Endodermal cell (in vitro differentiated cells): ENCODE measurements around the gene MLST8. TPM values are rescaled to one million over a fixed set of nuclear protein-coding genes. Genes with fewer than 3 reads are reported as not detected.

Experiments used
- DNase-seq: peaks from one replicate; pipeline ENCODE4 v3.0.0-alpha.2; 2017
- H3K27ac ChIP-seq: 2 replicates; pipeline ENCODE4 v1.5.1; 2013; ENCODE audit warnings: mild to moderate bottlenecking, low read depth, low read length, moderate library complexity
- H3K27me3 ChIP-seq: 2 replicates; pipeline ENCODE4 v1.6.1; 2013; ENCODE audit warnings: mild to moderate bottlenecking, low read length, moderate library complexity; ENCODE audit not compliant: insufficient read depth, control insufficient read depth, poor library complexity, severe bottlenecking
- H3K36me3 ChIP-seq: 2 replicates; pipeline ENCODE4 v1.7.0; 2013; ENCODE audit warnings: mild to moderate bottlenecking, low read length, moderate library complexity; ENCODE audit not compliant: control insufficient read depth, insufficient read depth
- H3K4me1 ChIP-seq: one replicate; pipeline ENCODE4 v1.7.0; 2013; ENCODE audit warnings: low read length; ENCODE audit not compliant: control insufficient read depth, insufficient read depth
- H3K4me3 ChIP-seq: 2 replicates; pipeline ENCODE4 v1.5.1; 2013; ENCODE audit warnings: mild to moderate bottlenecking, low read length, moderate library complexity
- H3K9ac ChIP-seq: 2 replicates; pipeline ENCODE4 v1.6.1; 2013; ENCODE audit warnings: mild to moderate bottlenecking, low read length, moderate library complexity; ENCODE audit not compliant: poor library complexity, severe bottlenecking; ENCODE audit errors: extremely low read depth
- H3K9me3 ChIP-seq: 2 replicates; pipeline ENCODE4 v1.6.1; 2013; ENCODE audit warnings: mild to moderate bottlenecking, low read length, moderate library complexity; ENCODE audit not compliant: control insufficient read depth
- H3K27ac Mint-ChIP-seq: 2 replicates; pipeline ENCODE4 v1.8.0; 2020; ENCODE audit warnings: mixed read lengths
- H3K27me3 Mint-ChIP-seq: 2 replicates; pipeline ENCODE4 v1.8.0; 2021; ENCODE audit warnings: mild to moderate bottlenecking, mixed read lengths; ENCODE audit not compliant: insufficient read depth
- H3K36me3 Mint-ChIP-seq: 2 replicates; pipeline ENCODE4 v1.8.0; 2020; ENCODE audit warnings: low read depth, mixed read lengths
- H3K4me1 Mint-ChIP-seq: 2 replicates; pipeline ENCODE4 v1.8.0; 2020; ENCODE audit warnings: mixed read lengths
- H3K4me3 Mint-ChIP-seq: 2 replicates; pipeline ENCODE4 v1.8.0; 2020; ENCODE audit warnings: mild to moderate bottlenecking, moderate library complexity, mixed read lengths
- H3K9me3 Mint-ChIP-seq: 2 replicates; pipeline ENCODE4 v1.8.0; 2020; ENCODE audit warnings: mild to moderate bottlenecking, mixed read lengths
- CTCF ChIP-seq: fragments of 200-600 bp; sonication (generic); conservative IDR thresholded peaks from 2 replicates; pipeline ENCODE4 v1.5.0; 2021; ENCODE audit warnings: antibody characterized with exemption, mild to moderate bottlenecking
- WGBS, 2 experiments: methylation state at CpG; one replicate each; pipeline versions ENCODE4 v1.1.5 to v1.1.7; 2013; ENCODE audit warnings: missing lambda C conversion rate in 2 of 2, mixed read lengths in 1 of 2; ENCODE audit not compliant: insufficient coverage in 1 of 2, insufficient read length in 1 of 2; 5-methylcytosine and 5-hydroxymethylcytosine counted together
- total RNA-seq, 2 donors: library from RNA; stranded (reverse); fragmentation: NEBNext Ultra II Directional in 1 of 2; extraction: Animal tissue kit (Norgen Biotek cat#: 25700) in 1 of 2; gene quantifications; 2 replicates in 1 of 2; 3 replicates in 1 of 2; pipeline ENCODE4 v1.2.1, GENCODE V29; 2021

MLST8 gene
- total RNA-seq, 2 donors from 2014 or later, result 60.3 to 70.8 TPM

DNA sequence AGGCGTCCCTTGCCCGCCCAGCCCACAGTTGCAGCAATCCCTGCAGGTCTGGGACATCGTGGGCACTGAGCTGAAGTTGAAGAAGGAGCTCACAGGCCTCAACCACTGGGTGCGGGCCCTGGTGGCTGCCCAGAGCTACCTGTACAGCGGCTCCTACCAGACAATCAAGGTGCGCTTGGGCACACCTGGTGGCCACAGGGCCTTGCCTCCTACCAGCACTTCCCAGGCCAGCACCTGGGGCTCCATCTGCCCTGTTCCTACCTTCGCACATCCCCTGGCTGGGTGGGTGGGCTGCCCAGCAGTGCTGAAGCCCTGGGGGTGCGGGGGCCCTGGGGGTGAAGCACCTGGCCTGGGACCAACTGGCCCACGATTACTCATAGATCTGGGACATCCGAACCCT lies 29.8 kb upstream of the MLST8 start:
- H3K4me3 Mint-ChIP-seq, result no peak overlapping the region
- no peak overlapping the region for H3K9ac ChIP-seq
- H3K36me3 Mint-ChIP-seq, result peaks cover 28% of the 10 kb centered on the region
- DNase-seq, result no peak
- H3K4me1 ChIP-seq, result no peaks in the 10 kb centered on the region
- no peaks in the 10 kb centered on the region for H3K4me1 Mint-ChIP-seq
- no peak for TF ChIP-seq CTCF
- WGBS, 2 experiments, result 95 to 96% methylated on average over 9 to 10 of the region's 10 CpGs
- H3K27ac Mint-ChIP-seq, result no peak overlapping the region
- H3K36me3 ChIP-seq, result peaks cover 9% of the 10 kb centered on the region
- no peak overlapping the region for H3K4me3 ChIP-seq
- H3K27ac ChIP-seq, result no peak overlapping the region
- H3K27me3 ChIP-seq, result no peaks in the 10 kb centered on the region
- H3K9me3 Mint-ChIP-seq, result no peaks in the 10 kb centered on the region
- H3K9me3 ChIP-seq, result no peaks in the 10 kb centered on the region
- H3K27me3 Mint-ChIP-seq, result no peaks in the 10 kb centered on the region

- no peaks in the 10 kb centered on the region for H3K4me1 Mint-ChIP-seq
- peaks cover 28% of the 10 kb centered on the region for H3K36me3 Mint-ChIP-seq
- no peak overlapping the region for H3K4me3 ChIP-seq
- H3K36me3 ChIP-seq, result peaks cover 9% of the 10 kb centered on the region
- no peak overlapping the region for H3K9ac ChIP-seq
- H3K27me3 Mint-ChIP-seq, result no peaks in the 10 kb centered on the region
- TF ChIP-seq CTCF, result no peak
- H3K9me3 ChIP-seq, result no peaks in the 10 kb centered on the region
- no peak overlapping the region for H3K4me3 Mint-ChIP-seq
- H3K4me1 ChIP-seq, result no peaks in the 10 kb centered on the region
- WGBS, 2 experiments, result 96 to 99% methylated on average over 23 of the region's 23 CpGs
- no peak overlapping the region for H3K27ac ChIP-seq
- H3K27me3 ChIP-seq, result no peaks in the 10 kb centered on the region
- DNase-seq, result no peak
- H3K9me3 Mint-ChIP-seq, result no peaks in the 10 kb centered on the region
- no peak overlapping the region for H3K27ac Mint-ChIP-seq
Observed at GRCh38 chr16:2176047-2176446, 29.2 kb upstream of the MLST8 start.

- no peak overlapping the region for H3K27ac Mint-ChIP-seq
- H3K4me1 Mint-ChIP-seq, result no peaks in the 10 kb centered on the region
- H3K4me1 ChIP-seq, result no peaks in the 10 kb centered on the region
- no peak overlapping the region for H3K27ac ChIP-seq
- no peaks in the 10 kb centered on the region for H3K9me3 ChIP-seq
- H3K27me3 Mint-ChIP-seq, result no peaks in the 10 kb centered on the region
- no peak for DNase-seq
- TF ChIP-seq CTCF, result no peak
- peaks cover 24% of the 10 kb centered on the region for H3K36me3 Mint-ChIP-seq
- no peaks in the 10 kb centered on the region for H3K27me3 ChIP-seq
- H3K36me3 ChIP-seq, result peaks cover 5% of the 10 kb centered on the region
- no peak overlapping the region for H3K4me3 ChIP-seq
- 96 to 97% methylated on average over 8 to 18 of the region's 18 CpGs for WGBS, 2 experiments
- H3K9ac ChIP-seq, result no peak overlapping the region
- no peaks in the 10 kb centered on the region for H3K9me3 Mint-ChIP-seq
- no peak overlapping the region for H3K4me3 Mint-ChIP-seq
Observed at GRCh38 chr16:2177101-2177500, 28.2 kb upstream of the MLST8 start.
